IMR-90 (cell line): Measurements from ENCODE around the gene CLEC16A. TPM values are rescaled to one million over a fixed set of nuclear protein-coding genes. Genes with fewer than 3 reads are reported as not detected.

Experiments used
- ATAC-seq: fragments of 200-7000 bp; cut with Tn5 transposase; 2 replicates; pipeline ENCODE4 v1.9.1; 2020; ENCODE audit warnings: low read depth, mild to moderate bottlenecking, moderate library complexity
- BruUV-seq: library from RNA; stranded (reverse); fragments of 400-500 nt; replicated peaks from 2 replicates; lab custom pipeline; 2021; lab: Mats Ljungman, UMichigan
- CTCF ChIA-PET: fragments of 300-600 bp; formaldehyde crosslinking; extraction: SDS; loops from one replicate; lab custom pipeline; 2021; ENCODE audit warnings: antibody characterized with exemption; lab: Yijun Ruan, JAX
- POLR2A ChIA-PET: fragments of 300-600 bp; sonication (Branson Sonifier 250); formaldehyde crosslinking; loops from one replicate; lab custom pipeline; 2022; ENCODE audit warnings: antibody characterized with exemption; ENCODE audit not compliant: unreplicated experiment; lab: Charles Lee
- DNase-seq: peaks from one replicate; pipeline ENCODE4 v3.0.0; 2013
- H2AFZ ChIP-seq: replicated peaks from 2 replicates; pipeline ENCODE3; 2013; ENCODE audit warnings: low read length, mild to moderate bottlenecking; ENCODE audit not compliant: poor library complexity
- H2AK5ac ChIP-seq: 2 replicates; pipeline ENCODE4 v1.6.1; 2013; ENCODE audit warnings: low read depth, low read length, inconsistent platforms
- H2AK9ac ChIP-seq: replicated peaks from 2 replicates; pipeline ENCODE3; 2013; ENCODE audit warnings: mild to moderate bottlenecking, low read depth, low read length, moderate library complexity; ENCODE audit not compliant: poor library complexity
- H2BK120ac ChIP-seq: 2 replicates; pipeline ENCODE4 v1.6.1; 2013; ENCODE audit warnings: low read depth, low read length, inconsistent platforms
- H2BK15ac ChIP-seq: 3 replicates; pipeline ENCODE4 v1.6.1; 2013; ENCODE audit warnings: low read depth, low read length, inconsistent platforms
- H2BK20ac ChIP-seq: 2 replicates; pipeline ENCODE4 v1.6.1; 2013; ENCODE audit warnings: low read depth, mild to moderate bottlenecking, inconsistent platforms, low read length, moderate library complexity
- H2BK5ac ChIP-seq: 2 replicates; pipeline ENCODE4 v1.6.1; 2013; ENCODE audit warnings: mild to moderate bottlenecking, low read depth, low read length, inconsistent platforms; ENCODE audit not compliant: poor library complexity, severe bottlenecking
- H3K14ac ChIP-seq: replicated peaks from 2 replicates; pipeline ENCODE4 v1.6.1; 2013; ENCODE audit warnings: low read depth, low read length, inconsistent platforms
- H3K18ac ChIP-seq: 2 replicates; pipeline ENCODE4 v1.6.1; 2013; ENCODE audit warnings: low read depth, low read length, control low read depth
- H3K23ac ChIP-seq: 2 replicates; pipeline ENCODE4 v1.6.1; 2013; ENCODE audit warnings: low read depth, low read length, inconsistent platforms
- H3K27ac ChIP-seq: 2 replicates; pipeline ENCODE4 v1.5.1; 2013; ENCODE audit warnings: mild to moderate bottlenecking, control low read depth, low read length; ENCODE audit not compliant: insufficient read depth
- H3K27me3 ChIP-seq: 2 replicates; pipeline ENCODE4 v1.6.1; 2013; ENCODE audit warnings: low read length; ENCODE audit not compliant: control insufficient read depth, insufficient read depth
- H3K36me3 ChIP-seq: 2 replicates; pipeline ENCODE4 v1.6.1; 2013; ENCODE audit warnings: low read length, mixed read lengths; ENCODE audit not compliant: control insufficient read depth, insufficient read depth
- H3K4ac ChIP-seq: 2 replicates; pipeline ENCODE4 v1.6.1; 2013; ENCODE audit warnings: low read depth, low read length, inconsistent platforms
- H3K4me1 ChIP-seq: 2 replicates; pipeline ENCODE4 v1.6.1; 2013; ENCODE audit warnings: low read length, mixed read lengths; ENCODE audit not compliant: control insufficient read depth, insufficient read depth
- H3K4me2 ChIP-seq: 2 replicates; pipeline ENCODE4 v1.6.1; 2013; ENCODE audit warnings: low read depth, mild to moderate bottlenecking, control low read depth, low read length, moderate library complexity
- H3K4me3 ChIP-seq: 2 replicates; pipeline ENCODE4 v1.5.1; 2013; ENCODE audit warnings: low read depth, mild to moderate bottlenecking, control low read depth, low read length, moderate library complexity; ENCODE audit not compliant: insufficient read depth
- H3K56ac ChIP-seq: 2 replicates; pipeline ENCODE4 v1.6.1; 2013; ENCODE audit warnings: low read length, inconsistent platforms; ENCODE audit not compliant: insufficient read depth; ENCODE audit errors: extremely low read depth
- H3K79me1 ChIP-seq, 2 experiments: 2 replicates each; pipeline ENCODE4 v1.6.1; 2013; ENCODE audit warnings: low read length in 2 of 2, inconsistent platforms in 1 of 2, low read depth in 1 of 2
- H3K9ac ChIP-seq: 2 replicates; pipeline ENCODE4 v1.6.1; 2013; ENCODE audit warnings: low read depth, low read length, control low read depth
- H3K9me1 ChIP-seq: 2 replicates; pipeline ENCODE4 v1.6.1; 2013; ENCODE audit warnings: low read length, inconsistent platforms; ENCODE audit not compliant: insufficient read depth
- H3K9me3 ChIP-seq: 2 replicates; pipeline ENCODE4 v1.6.1; 2013; ENCODE audit warnings: low read length; ENCODE audit not compliant: control insufficient read depth, insufficient read depth
- H4K20me1 ChIP-seq: 2 replicates; pipeline ENCODE4 v1.6.1; 2013; ENCODE audit warnings: low read length, inconsistent platforms; ENCODE audit not compliant: insufficient read depth
- H4K5ac ChIP-seq: 2 replicates; pipeline ENCODE4 v1.6.1; 2013; ENCODE audit warnings: mild to moderate bottlenecking, low read depth, low read length, control low read depth
- H4K8ac ChIP-seq, 2 experiments: 2 replicates each; pipeline ENCODE4 v1.6.1; 2013; ENCODE audit warnings: low read depth in 2 of 2, low read length in 2 of 2, control low read depth in 1 of 2, inconsistent platforms in 1 of 2
- H4K91ac ChIP-seq: 2 replicates; pipeline ENCODE4 v1.6.1; 2013; ENCODE audit warnings: low read depth, low read length, inconsistent platforms; ENCODE audit not compliant: insufficient read depth
- BHLHE40 ChIP-seq: fragments of 150-350 bp; IDR thresholded peaks from 2 replicates; pipeline ENCODE4 v1.6.1; 2016; ENCODE audit warnings: mild to moderate bottlenecking, low read depth, low read length
- CTCF ChIP-seq: conservative IDR thresholded peaks from 2 replicates; pipeline ENCODE4 v1.5.1; 2012; ENCODE audit warnings: mild to moderate bottlenecking, low read depth, low read length, improper control_type of control experiment
- ELK1 ChIP-seq: fragments of 150-350 bp; IDR thresholded peaks from 2 replicates; pipeline ENCODE4 v1.6.1; 2016; ENCODE audit warnings: low read depth, mild to moderate bottlenecking, low read length, moderate library complexity, borderline replicate concordance
- FOS ChIP-seq: fragments of 150-350 bp; IDR thresholded peaks from 2 replicates; pipeline ENCODE4 v1.6.1; 2016; ENCODE audit warnings: low read depth, low read length
- MAFK ChIP-seq: IDR thresholded peaks from 2 replicates; pipeline ENCODE4 v1.6.1; 2012; ENCODE audit warnings: low read depth, low read length, improper control_type of control experiment
- MAZ ChIP-seq: IDR thresholded peaks from 2 replicates; pipeline ENCODE4 v1.6.1; 2012; ENCODE audit warnings: low read depth, mild to moderate bottlenecking, low read length, improper control_type of control experiment, moderate library complexity, borderline replicate concordance
- POLR2A ChIP-seq: IDR thresholded peaks from 2 replicates; pipeline ENCODE4 v1.6.1; 2012; ENCODE audit warnings: mild to moderate bottlenecking, low read depth, low read length
- SMC3 ChIP-seq: fragments of 150-350 bp; IDR thresholded peaks from 2 replicates; pipeline ENCODE4 v1.6.1; 2016; ENCODE audit warnings: low read depth, mild to moderate bottlenecking, antibody characterized with exemption, low read length, moderate library complexity
- WGBS, 2 experiments: methylation state at CpG; one replicate each; pipeline versions ENCODE4 v1.1.5 to v1.1.7; 2013; ENCODE audit warnings: missing lambda C conversion rate in 2 of 2; ENCODE audit not compliant: insufficient read length in 1 of 2; ENCODE audit errors: extremely low coverage in 2 of 2; 5-methylcytosine and 5-hydroxymethylcytosine counted together
- dilution Hi-C: fragments of 300-500 bp; cut with HindIII; formaldehyde crosslinking; loops from one replicate; pipeline ENCODE4 v1.14.3; 2018; ENCODE audit warnings: low sequenced_read_pairs; ENCODE audit not compliant: unreplicated experiment
- in situ Hi-C: fragments of 300-500 bp; cut with MboI; formaldehyde crosslinking; loops from 3 replicates; pipeline ENCODE4 v1.14.3; 2019; ENCODE audit warnings: low sequenced_read_pairs, inconsistent platforms, mixed read lengths
- intact Hi-C: fragments of 100-400 bp; cut with micrococcal nuclease; formaldehyde crosslinking; loops from 2 replicates; pipeline ENCODE4 v1.10.0; 2022
- polyA plus RNA-seq, 3 experiments: library from polyadenylated mRNA; depleted of rRNA; stranded (reverse); fragments of >200 nt; gene quantifications; 2 replicates each; pipeline ENCODE4 v1.2.3, GENCODE V29; 2012; ENCODE audit warnings: low replicate concordance in 1 of 3
- total RNA-seq: library from RNA; depleted of rRNA; stranded (reverse); fragments of >200 nt; gene quantifications from 2 replicates; pipeline ENCODE4 v1.2.3, GENCODE V29; 2012

The CLEC16A gene
- total and polyA plus RNA-seq, 2 of the 4 experiments (the other 2 are of a cell fraction), result 15.9 to 16.5 TPM

- intact Hi-C loops (no loop called here), in situ Hi-C loops (no loop called here), dilution Hi-C loops (no loop called here)
- Histone ChIP-seq H4K20me1 (no peaks in the 10 kb centered on the region), H2BK15ac (no peak overlapping the region), H3K36me3 (no peaks in the 10 kb centered on the region), H2AK9ac (no peak overlapping the region), H2BK20ac (no peak overlapping the region), H3K4me3 (no peak overlapping the region), H2BK120ac (no peak overlapping the region), H3K27ac (no peak overlapping the region), H4K8ac (no peak overlapping the region), H2AFZ (peak overlapping the region; percentile 61), H3K4me2 (no peak overlapping the region), H2AK5ac (no peak overlapping the region), H3K79me1 (peaks cover 0 to 6% of the 10 kb centered on the region in 2 experiments; a peak in 1 of 4 replicates), H3K14ac (no peak overlapping the region), H3K4me1 (peaks cover 2% of the 10 kb centered on the region; the same call in 1 of the 2 replicates), H3K9me3 (no peaks in the 10 kb centered on the region), H2BK5ac (no peak overlapping the region), H3K23ac (no peak overlapping the region), H3K56ac (no peak overlapping the region), H3K4ac (no peak overlapping the region), H3K27me3 (no peaks in the 10 kb centered on the region), H3K18ac (no peak overlapping the region), H3K9me1 (peaks cover 5% of the 10 kb centered on the region), H3K9ac (no peak overlapping the region), H4K91ac (no peak overlapping the region; the same call in 1 of the 2 replicates), H4K5ac (no peak overlapping the region)
- ChIA-PET POLR2A (no interaction called here), CTCF (no interaction called here)
- WGBS, 2 experiments, result 30% methylated on average over 2 of the region's 5 CpGs; no CpG with 5 or more reads in 1 of the 2 experiments
- ATAC-seq (peak; percentile 94), DNase-seq (peak; percentile 27)
- TF ChIP-seq FOS, result no peak
- TF ChIP-seq SMC3, result no peak
- TF ChIP-seq ELK1, result no peak
- TF ChIP-seq MAFK, result no peak
- no peak for TF ChIP-seq BHLHE40
- no peak for TF ChIP-seq MAZ
- no peak for TF ChIP-seq CTCF
- no peak for TF ChIP-seq POLR2A
- no TSS peak for BruUV-seq
Measured at GRCh38 chr16:11149011-11149616, 204.8 kb downstream of the CLEC16A start.
